SK-N-SH treated with all-trans-retinoic acid at 6 μM for 48 hours (cell line): Measurements from ENCODE around the gene SEMA4D.

Experiments
- ATAC-seq: fragments of 200-7000 bp; cut with Tn5 transposase; 3 replicates; pipeline ENCODE4 v1.9.1; 2020; ENCODE audit warnings: mild to moderate bottlenecking, moderate library complexity
- ARNTL ChIP-seq: fragments of 450-650 bp; formaldehyde crosslinking; IDR thresholded peaks from 2 replicates; pipeline ENCODE4 v1.5.0; 2020; ENCODE audit warnings: low read depth, mild to moderate bottlenecking, moderate library complexity, borderline replicate concordance
- BACH2 ChIP-seq: fragments of 250-450 bp; sonication (Bioruptor Pico); IDR thresholded peaks from 2 replicates; pipeline ENCODE4 v1.9.0; 2021; ENCODE audit warnings: mild to moderate bottlenecking, borderline replicate concordance
- CREB5 ChIP-seq: fragments of 250-450 bp; sonication (Bioruptor Pico); IDR thresholded peaks from 2 replicates; pipeline ENCODE4 v1.5.1; 2020; ENCODE audit warnings: low read depth, mild to moderate bottlenecking, moderate library complexity
- CSDC2 ChIP-seq: fragments of 250-450 bp; sonication (Bioruptor Pico); IDR thresholded peaks from 2 replicates; pipeline ENCODE4 v1.5.0; 2020; ENCODE audit warnings: mild to moderate bottlenecking, moderate library complexity
- CSRNP3 ChIP-seq: fragments of 250-450 bp; sonication (Bioruptor Pico); IDR thresholded peaks from 2 replicates; pipeline ENCODE4 v1.5.1; 2021; ENCODE audit warnings: mild to moderate bottlenecking, moderate library complexity
- ESRRG ChIP-seq: fragments of 250-450 bp; sonication (Bioruptor Pico); IDR thresholded peaks from 2 replicates; pipeline ENCODE4 v1.6.1; 2021; ENCODE audit warnings: mild to moderate bottlenecking
- GLIS3 ChIP-seq: fragments of 250-450 bp; sonication (Bioruptor Pico); IDR thresholded peaks from 2 replicates; pipeline ENCODE4 v1.5.0; 2020; ENCODE audit warnings: mild to moderate bottlenecking, moderate library complexity
- ISL1 ChIP-seq: fragments of 250-450 bp; sonication (Bioruptor Pico); IDR thresholded peaks from 2 replicates; pipeline ENCODE4 v2.1.2; 2022; ENCODE audit warnings: mild to moderate bottlenecking, moderate library complexity
- OSR1 ChIP-seq: fragments of 250-450 bp; sonication (Bioruptor Pico); IDR thresholded peaks from 2 replicates; pipeline ENCODE4 v1.8.0; 2022; ENCODE audit warnings: moderate library complexity, mild to moderate bottlenecking, inconsistent platforms
- POU6F1 ChIP-seq: fragments of 250-450 bp; sonication (Bioruptor Pico); IDR thresholded peaks from 2 replicates; pipeline ENCODE4 v1.8.0; 2021; ENCODE audit warnings: low read depth, mild to moderate bottlenecking, moderate library complexity, borderline replicate concordance
- PPARA ChIP-seq: fragments of 250-450 bp; sonication (Bioruptor Pico); IDR thresholded peaks from 2 replicates; pipeline ENCODE4 v1.5.0; 2020; ENCODE audit warnings: mild to moderate bottlenecking, borderline replicate concordance
- SNAI2 ChIP-seq: fragments of 250-450 bp; sonication (Bioruptor Pico); IDR thresholded peaks from 2 replicates; pipeline ENCODE4 v1.5.0; 2020; ENCODE audit warnings: mild to moderate bottlenecking, moderate library complexity
- TCF4 ChIP-seq: fragments of 250-450 bp; sonication (Bioruptor Pico); IDR thresholded peaks from 2 replicates; pipeline ENCODE4 v1.8.0; 2021; ENCODE audit warnings: mild to moderate bottlenecking, moderate library complexity, borderline replicate concordance
- TOX ChIP-seq: fragments of 250-450 bp; sonication (Bioruptor Pico); IDR thresholded peaks from 2 replicates; pipeline ENCODE4 v1.8.0; 2021; ENCODE audit warnings: mild to moderate bottlenecking, moderate library complexity, borderline replicate concordance
- TSHZ2 ChIP-seq: fragments of 250-450 bp; sonication (Bioruptor Pico); IDR thresholded peaks from 2 replicates; pipeline ENCODE4 v1.5.0; 2020; ENCODE audit warnings: mild to moderate bottlenecking, moderate library complexity
- ZC3H10 ChIP-seq: fragments of 250-450 bp; sonication (Bioruptor Pico); IDR thresholded peaks from 2 replicates; pipeline ENCODE4 v1.5.1; 2021; ENCODE audit warnings: mild to moderate bottlenecking, moderate library complexity
- ZFP3 ChIP-seq: fragments of 250-450 bp; sonication (Bioruptor Pico); IDR thresholded peaks from 2 replicates; pipeline ENCODE4 v1.5.0; 2020; ENCODE audit warnings: mild to moderate bottlenecking, moderate library complexity
- ZNF565 ChIP-seq: fragments of 450-650 bp; formaldehyde crosslinking; conservative IDR thresholded peaks from 2 replicates; pipeline ENCODE4 v1.5.0; 2020; ENCODE audit warnings: low read depth, mild to moderate bottlenecking, moderate library complexity

SEMA4D gene

GRCh38 chr9:89442981-89443814 lies 54.7 kb downstream of the SEMA4D start:
- ATAC-seq = peak; percentile 70
- TF ChIP-seq TCF4 (CRISPR knock-in tag) = no peak
- no peak for TF ChIP-seq BACH2
- no peak for TF ChIP-seq GLIS3 (CRISPR knock-in tag)
- no peak for TF ChIP-seq TSHZ2 (CRISPR knock-in tag)
- TF ChIP-seq OSR1 (CRISPR knock-in tag) = no peak
- no peak for TF ChIP-seq CREB5
- TF ChIP-seq CSRNP3 = no peak

- TF ChIP-seq ZNF565 = no peak
- no peak for TF ChIP-seq BACH2
- no peak for TF ChIP-seq ZFP3
- no peak for TF ChIP-seq ZC3H10 (CRISPR knock-in tag)
- peak; percentile 38 for ATAC-seq
These were observed 55.4 kb downstream of the SEMA4D start for GRCh38 chr9:89442501-89442978.

GRCh38 chr9:89441986-89442385 lies 55.9 kb downstream of the SEMA4D start:
- ATAC-seq = no peak
- TF ChIP-seq CREB5 (no peak), SNAI2 (CRISPR knock-in tag) (no peak), OSR1 (CRISPR knock-in tag) (no peak), POU6F1 (CRISPR knock-in tag) (no peak), PPARA (no peak), TOX (CRISPR knock-in tag) (no peak), ISL1 (CRISPR knock-in tag) (no peak), GLIS3 (CRISPR knock-in tag) (no peak), TCF4 (CRISPR knock-in tag) (no peak), ZFP3 (no peak), CSDC2 (no peak), CSRNP3 (no peak), ESRRG (CRISPR knock-in tag) (no peak), ZNF565 (no peak), ZC3H10 (CRISPR knock-in tag) (no peak), ARNTL (no peak), TSHZ2 (CRISPR knock-in tag) (no peak)
